HepG2 (cell line): ENCODE results near the gene GPR107. TPM values are rescaled to one million over a fixed set of nuclear protein-coding genes. Genes with fewer than 3 reads are reported as not detected.
A peak's percentile ranks its signal among the peaks of the same experiment; 100 is the strongest.

Experiments used
- ASH2L ChIP-seq: fragments of 300-600, 200-600 bp; sonication (generic); IDR thresholded peaks from 2 replicates; pipeline ENCODE4 v1.7.0; 2017; ENCODE audit warnings: low read depth, mild to moderate bottlenecking, moderate library complexity, mixed read lengths, low read length; ENCODE audit not compliant: insufficient read length
- GZF1 ChIP-seq: sonication (generic); formaldehyde crosslinking; IDR thresholded peaks from 2 replicates; pipeline ENCODE4 v1.5.1; 2020; ENCODE audit warnings: mild to moderate bottlenecking, missing genetic modification reagents
- MAZ ChIP-seq, 2 experiments: sonication (generic) in 1 of 2; formaldehyde crosslinking in 1 of 2; IDR thresholded peaks; 2 replicates each; pipeline versions ENCODE4 v1.5.0 to v1.6.1; 2012 to 2020; ENCODE audit warnings: low read depth in 2 of 2, mild to moderate bottlenecking in 2 of 2, borderline replicate concordance in 1 of 2, improper control_type of control experiment in 1 of 2, low read length in 1 of 2, missing genetic modification reagents in 1 of 2, moderate library complexity in 1 of 2
- MXD4 ChIP-seq: IDR thresholded peaks from 2 replicates; pipeline ENCODE4 v1.6.1; 2016; ENCODE audit warnings: mild to moderate bottlenecking, missing biosample characterization, missing genetic modification reagents
- SATB2 ChIP-seq: sonication (generic); formaldehyde crosslinking; IDR thresholded peaks from 2 replicates; pipeline ENCODE4 v1.5.0; 2020; ENCODE audit warnings: missing genetic modification reagents
- TCF7 ChIP-seq: sonication (generic); IDR thresholded peaks from 2 replicates; pipeline ENCODE4 v1.6.1; 2016; ENCODE audit warnings: antibody characterized with exemption, low read depth
- ZNF451 ChIP-seq: sonication (generic); formaldehyde crosslinking; IDR thresholded peaks from 2 replicates; pipeline ENCODE4 v1.5.0; 2020; ENCODE audit warnings: mild to moderate bottlenecking, missing genetic modification reagents
- ZNF672 ChIP-seq: sonication (generic); formaldehyde crosslinking; IDR thresholded peaks from 2 replicates; pipeline ENCODE4 v1.8.1; 2022; ENCODE audit warnings: missing genetic modification reagents
- polyA plus RNA-seq, 8 experiments: library from polyadenylated mRNA; depleted of rRNA in 3 of 8; stranded (reverse) in 7 of 8; unstranded in 1 of 8; fragments of >200 nt; fragmentation: Illumina TruSeq in 4 of 8; extraction: Trizol in 4 of 8; gene quantifications; 2 replicates each; pipeline versions ENCODE4 v1.2.1 to v1.2.3, GENCODE V29; 2011 to 2016; ENCODE audit warnings: low read depth in 4 of 8, missing spikeins in 1 of 8, mixed read lengths in 1 of 8; ENCODE audit not compliant: insufficient read depth in 1 of 8
- total RNA-seq, 5 experiments: library from RNA; depleted of rRNA; stranded (reverse); fragments of >200 nt; fragmentation: Illumina TruSeq; extraction: Trizol; gene quantifications; 2 replicates each; pipeline ENCODE4 v1.2.3, GENCODE V29; 2016; ENCODE audit warnings: low read depth in 1 of 5
- TF ChIP-seq, protein P1 (sequence below): sonication (generic); formaldehyde crosslinking; IDR thresholded peaks from 2 replicates; pipeline ENCODE4 v1.5.1; 2020; ENCODE audit warnings: mild to moderate bottlenecking, missing genetic modification reagents, moderate library complexity
- TF ChIP-seq, protein P2 (sequence below), 2 experiments: sonication (generic) in 1 of 2; formaldehyde crosslinking in 1 of 2; IDR thresholded peaks; 2 replicates each; pipeline versions ENCODE4 v1.6.1 to v1.9.0; 2014 to 2022; ENCODE audit warnings: antibody characterized with exemption in 1 of 2, borderline replicate concordance in 1 of 2, inconsistent platforms in 1 of 2, low read depth in 1 of 2, missing genetic modification reagents in 1 of 2
- TF ChIP-seq, protein P3 (sequence below): sonication (generic); formaldehyde crosslinking; IDR thresholded peaks from 2 replicates; pipeline ENCODE4 v1.5.0; 2020; ENCODE audit warnings: mild to moderate bottlenecking, missing genetic modification reagents, borderline replicate concordance

The GPR107 gene
- total and polyA plus RNA-seq, 2 of the 13 experiments (the other 11 are each of a cell fraction or from before 2014, with no cell fraction given), result 22.5 to 24.4 TPM

DNA sequence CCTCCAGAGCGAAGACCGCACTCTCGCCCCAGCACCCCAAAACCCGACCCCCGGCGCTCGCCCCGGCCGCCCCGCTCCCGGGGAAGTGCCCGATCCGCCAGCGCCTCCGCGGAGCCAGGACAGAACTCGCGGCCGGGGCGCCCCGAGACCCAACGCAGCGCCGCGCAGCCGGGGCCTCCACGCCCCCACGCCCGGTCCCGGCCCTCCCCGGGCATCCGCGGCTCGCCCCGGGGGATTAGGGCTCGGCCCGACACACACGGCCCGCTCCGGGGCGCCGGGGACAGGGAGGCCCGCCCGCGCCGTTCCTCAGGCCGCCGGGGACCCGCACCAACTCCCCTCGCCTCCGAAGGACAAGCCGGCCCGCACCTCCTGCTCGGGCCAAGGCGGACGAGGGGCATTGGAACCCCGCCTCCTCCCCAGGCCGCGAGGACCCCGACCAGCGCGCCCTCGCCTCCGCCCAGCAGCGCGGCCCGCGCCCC is 11.3 kb upstream of the GPR107 start (continued):
- TF ChIP-seq, protein P1, sequence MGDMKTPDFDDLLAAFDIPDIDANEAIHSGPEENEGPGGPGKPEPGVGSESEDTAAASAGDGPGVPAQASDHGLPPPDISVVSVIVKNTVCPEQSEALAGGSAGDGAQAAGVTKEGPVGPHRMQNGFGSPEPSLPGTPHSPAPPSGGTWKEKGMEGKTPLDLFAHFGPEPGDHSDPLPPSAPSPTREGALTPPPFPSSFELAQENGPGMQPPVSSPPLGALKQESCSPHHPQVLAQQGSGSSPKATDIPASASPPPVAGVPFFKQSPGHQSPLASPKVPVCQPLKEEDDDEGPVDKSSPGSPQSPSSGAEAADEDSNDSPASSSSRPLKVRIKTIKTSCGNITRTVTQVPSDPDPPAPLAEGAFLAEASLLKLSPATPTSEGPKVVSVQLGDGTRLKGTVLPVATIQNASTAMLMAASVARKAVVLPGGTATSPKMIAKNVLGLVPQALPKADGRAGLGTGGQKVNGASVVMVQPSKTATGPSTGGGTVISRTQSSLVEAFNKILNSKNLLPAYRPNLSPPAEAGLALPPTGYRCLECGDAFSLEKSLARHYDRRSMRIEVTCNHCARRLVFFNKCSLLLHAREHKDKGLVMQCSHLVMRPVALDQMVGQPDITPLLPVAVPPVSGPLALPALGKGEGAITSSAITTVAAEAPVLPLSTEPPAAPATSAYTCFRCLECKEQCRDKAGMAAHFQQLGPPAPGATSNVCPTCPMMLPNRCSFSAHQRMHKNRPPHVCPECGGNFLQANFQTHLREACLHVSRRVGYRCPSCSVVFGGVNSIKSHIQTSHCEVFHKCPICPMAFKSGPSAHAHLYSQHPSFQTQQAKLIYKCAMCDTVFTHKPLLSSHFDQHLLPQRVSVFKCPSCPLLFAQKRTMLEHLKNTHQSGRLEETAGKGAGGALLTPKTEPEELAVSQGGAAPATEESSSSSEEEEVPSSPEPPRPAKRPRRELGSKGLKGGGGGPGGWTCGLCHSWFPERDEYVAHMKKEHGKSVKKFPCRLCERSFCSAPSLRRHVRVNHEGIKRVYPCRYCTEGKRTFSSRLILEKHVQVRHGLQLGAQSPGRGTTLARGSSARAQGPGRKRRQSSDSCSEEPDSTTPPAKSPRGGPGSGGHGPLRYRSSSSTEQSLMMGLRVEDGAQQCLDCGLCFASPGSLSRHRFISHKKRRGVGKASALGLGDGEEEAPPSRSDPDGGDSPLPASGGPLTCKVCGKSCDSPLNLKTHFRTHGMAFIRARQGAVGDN, result 0 out of 2 replicates have a peak, but pooled peaks have one; percentile 9
- TF ChIP-seq ZNF451 (CRISPR knock-in tag) (0 out of 2 replicates have a peak, but pooled peaks have one; percentile 25), ASH2L (peak; percentile 50), TCF7 (no peak), MAZ (IDR thresholded peaks at IDR 0.05; ENCODE audit: borderline replicate concordance, low read depth, low read length) (no peak), MAZ (CRISPR knock-in tag; IDR thresholded peaks at IDR 0.05; ENCODE audit: low read depth) (0 out of 2 replicates have a peak, but pooled peaks have one; percentile 7), GZF1 (no peak), SATB2 (no peak), ZNF672 (CRISPR knock-in tag) (no peak), MXD4 (CRISPR knock-in tag) (no peak)
- TF ChIP-seq, protein P2, sequence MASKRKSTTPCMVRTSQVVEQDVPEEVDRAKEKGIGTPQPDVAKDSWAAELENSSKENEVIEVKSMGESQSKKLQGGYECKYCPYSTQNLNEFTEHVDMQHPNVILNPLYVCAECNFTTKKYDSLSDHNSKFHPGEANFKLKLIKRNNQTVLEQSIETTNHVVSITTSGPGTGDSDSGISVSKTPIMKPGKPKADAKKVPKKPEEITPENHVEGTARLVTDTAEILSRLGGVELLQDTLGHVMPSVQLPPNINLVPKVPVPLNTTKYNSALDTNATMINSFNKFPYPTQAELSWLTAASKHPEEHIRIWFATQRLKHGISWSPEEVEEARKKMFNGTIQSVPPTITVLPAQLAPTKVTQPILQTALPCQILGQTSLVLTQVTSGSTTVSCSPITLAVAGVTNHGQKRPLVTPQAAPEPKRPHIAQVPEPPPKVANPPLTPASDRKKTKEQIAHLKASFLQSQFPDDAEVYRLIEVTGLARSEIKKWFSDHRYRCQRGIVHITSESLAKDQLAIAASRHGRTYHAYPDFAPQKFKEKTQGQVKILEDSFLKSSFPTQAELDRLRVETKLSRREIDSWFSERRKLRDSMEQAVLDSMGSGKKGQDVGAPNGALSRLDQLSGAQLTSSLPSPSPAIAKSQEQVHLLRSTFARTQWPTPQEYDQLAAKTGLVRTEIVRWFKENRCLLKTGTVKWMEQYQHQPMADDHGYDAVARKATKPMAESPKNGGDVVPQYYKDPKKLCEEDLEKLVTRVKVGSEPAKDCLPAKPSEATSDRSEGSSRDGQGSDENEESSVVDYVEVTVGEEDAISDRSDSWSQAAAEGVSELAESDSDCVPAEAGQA (IDR thresholded peaks at IDR 0.05; ENCODE audit: low read depth), result no peak
- TF ChIP-seq, protein P2 (CRISPR knock-in tag; IDR thresholded peaks at IDR 0.05; ENCODE audit: borderline replicate concordance), result peak; percentile 38; the same call in 1 of the 2 replicates
- TF ChIP-seq, protein P3, sequence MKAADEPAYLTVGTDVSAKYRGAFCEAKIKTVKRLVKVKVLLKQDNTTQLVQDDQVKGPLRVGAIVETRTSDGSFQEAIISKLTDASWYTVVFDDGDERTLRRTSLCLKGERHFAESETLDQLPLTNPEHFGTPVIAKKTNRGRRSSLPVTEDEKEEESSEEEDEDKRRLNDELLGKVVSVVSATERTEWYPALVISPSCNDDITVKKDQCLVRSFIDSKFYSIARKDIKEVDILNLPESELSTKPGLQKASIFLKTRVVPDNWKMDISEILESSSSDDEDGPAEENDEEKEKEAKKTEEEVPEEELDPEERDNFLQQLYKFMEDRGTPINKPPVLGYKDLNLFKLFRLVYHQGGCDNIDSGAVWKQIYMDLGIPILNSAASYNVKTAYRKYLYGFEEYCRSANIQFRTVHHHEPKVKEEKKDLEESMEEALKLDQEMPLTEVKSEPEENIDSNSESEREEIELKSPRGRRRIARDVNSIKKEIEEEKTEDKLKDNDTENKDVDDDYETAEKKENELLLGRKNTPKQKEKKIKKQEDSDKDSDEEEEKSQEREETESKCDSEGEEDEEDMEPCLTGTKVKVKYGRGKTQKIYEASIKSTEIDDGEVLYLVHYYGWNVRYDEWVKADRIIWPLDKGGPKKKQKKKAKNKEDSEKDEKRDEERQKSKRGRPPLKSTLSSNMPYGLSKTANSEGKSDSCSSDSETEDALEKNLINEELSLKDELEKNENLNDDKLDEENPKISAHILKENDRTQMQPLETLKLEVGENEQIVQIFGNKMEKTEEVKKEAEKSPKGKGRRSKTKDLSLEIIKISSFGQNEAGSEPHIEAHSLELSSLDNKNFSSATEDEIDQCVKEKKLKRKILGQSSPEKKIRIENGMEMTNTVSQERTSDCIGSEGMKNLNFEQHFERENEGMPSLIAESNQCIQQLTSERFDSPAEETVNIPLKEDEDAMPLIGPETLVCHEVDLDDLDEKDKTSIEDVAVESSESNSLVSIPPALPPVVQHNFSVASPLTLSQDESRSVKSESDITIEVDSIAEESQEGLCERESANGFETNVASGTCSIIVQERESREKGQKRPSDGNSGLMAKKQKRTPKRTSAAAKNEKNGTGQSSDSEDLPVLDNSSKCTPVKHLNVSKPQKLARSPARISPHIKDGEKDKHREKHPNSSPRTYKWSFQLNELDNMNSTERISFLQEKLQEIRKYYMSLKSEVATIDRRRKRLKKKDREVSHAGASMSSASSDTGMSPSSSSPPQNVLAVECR (CRISPR knock-in tag), result peak; percentile 59; the same call in 1 of the 2 replicates
